Measurements from ENCODE around the gene SRD5A2.

DNA sequence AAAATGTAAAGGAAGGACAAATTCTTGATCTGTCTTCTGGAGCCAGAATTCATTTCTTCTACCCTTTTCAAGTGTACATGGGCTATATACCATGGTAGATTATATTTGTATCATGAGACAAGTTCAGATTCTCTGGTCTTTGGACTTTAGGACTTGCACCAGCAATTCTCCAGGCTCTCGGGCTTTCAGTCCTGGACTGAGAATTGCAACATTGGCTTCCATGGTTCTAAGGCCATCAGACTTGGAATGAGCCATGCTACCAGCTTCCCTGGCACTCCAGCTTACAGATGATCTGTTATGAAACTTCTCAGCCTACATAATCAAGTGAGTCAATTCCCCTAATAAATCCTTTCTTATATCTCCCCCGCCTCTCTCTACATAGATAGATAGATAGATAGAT is 33.3 kb downstream of the SRD5A2 start:
- TF ChIP-seq, protein P1, sequence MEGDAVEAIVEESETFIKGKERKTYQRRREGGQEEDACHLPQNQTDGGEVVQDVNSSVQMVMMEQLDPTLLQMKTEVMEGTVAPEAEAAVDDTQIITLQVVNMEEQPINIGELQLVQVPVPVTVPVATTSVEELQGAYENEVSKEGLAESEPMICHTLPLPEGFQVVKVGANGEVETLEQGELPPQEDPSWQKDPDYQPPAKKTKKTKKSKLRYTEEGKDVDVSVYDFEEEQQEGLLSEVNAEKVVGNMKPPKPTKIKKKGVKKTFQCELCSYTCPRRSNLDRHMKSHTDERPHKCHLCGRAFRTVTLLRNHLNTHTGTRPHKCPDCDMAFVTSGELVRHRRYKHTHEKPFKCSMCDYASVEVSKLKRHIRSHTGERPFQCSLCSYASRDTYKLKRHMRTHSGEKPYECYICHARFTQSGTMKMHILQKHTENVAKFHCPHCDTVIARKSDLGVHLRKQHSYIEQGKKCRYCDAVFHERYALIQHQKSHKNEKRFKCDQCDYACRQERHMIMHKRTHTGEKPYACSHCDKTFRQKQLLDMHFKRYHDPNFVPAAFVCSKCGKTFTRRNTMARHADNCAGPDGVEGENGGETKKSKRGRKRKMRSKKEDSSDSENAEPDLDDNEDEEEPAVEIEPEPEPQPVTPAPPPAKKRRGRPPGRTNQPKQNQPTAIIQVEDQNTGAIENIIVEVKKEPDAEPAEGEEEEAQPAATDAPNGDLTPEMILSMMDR (conservative IDR thresholded peaks at IDR 0.05): no peak
- no peak for TF ChIP-seq ZFX (IDR thresholded peaks at IDR 0.05)
